Activated CD8-positive, alpha-beta memory T cell treated with anti-CD3 and anti-CD28 coated beads, Interleukin-2, amount 50 U/mL, for 48 hours (primary cell): ENCODE measurements around the gene GOLM1.
"Not testable (repeated sequence)": the region's sequence is repeated elsewhere in the genome, so short reads cannot be mapped to it uniquely, and the experiment has no call there.

Experiments used
- DNase-seq: peaks from one replicate; pipeline ENCODE4 v3.0.0-alpha.2; 2020

GOLM1 gene

GRCh38 chr9:86079865-86080469 lies 19.4 kb downstream of the GOLM1 start:
- no peak for DNase-seq

DNA sequence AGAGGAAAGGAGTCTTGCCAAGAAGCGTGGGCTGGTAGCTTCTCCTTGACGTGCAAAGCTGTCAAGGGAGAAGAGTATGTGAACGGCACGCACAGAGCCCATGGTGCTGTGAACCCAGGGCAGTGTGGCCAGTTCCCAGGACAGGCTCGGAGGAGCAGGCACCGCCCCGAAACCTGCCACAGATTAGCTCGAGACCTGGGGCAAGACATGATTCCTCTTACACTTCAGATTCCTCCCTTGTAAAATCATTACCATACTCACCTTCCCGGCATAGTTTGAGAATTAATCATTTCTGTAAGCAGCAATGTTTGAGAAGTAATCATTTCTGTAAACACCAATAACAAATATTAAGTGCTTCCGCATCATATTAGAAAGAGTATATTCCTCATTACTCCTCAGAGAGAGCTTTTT lies 19.9 kb downstream of the GOLM1 start:
- DNase-seq, result no peak

- no peak for DNase-seq
These were observed 20.6 kb downstream of the GOLM1 start for GRCh38 chr9:86078731-86079130.

DNA sequence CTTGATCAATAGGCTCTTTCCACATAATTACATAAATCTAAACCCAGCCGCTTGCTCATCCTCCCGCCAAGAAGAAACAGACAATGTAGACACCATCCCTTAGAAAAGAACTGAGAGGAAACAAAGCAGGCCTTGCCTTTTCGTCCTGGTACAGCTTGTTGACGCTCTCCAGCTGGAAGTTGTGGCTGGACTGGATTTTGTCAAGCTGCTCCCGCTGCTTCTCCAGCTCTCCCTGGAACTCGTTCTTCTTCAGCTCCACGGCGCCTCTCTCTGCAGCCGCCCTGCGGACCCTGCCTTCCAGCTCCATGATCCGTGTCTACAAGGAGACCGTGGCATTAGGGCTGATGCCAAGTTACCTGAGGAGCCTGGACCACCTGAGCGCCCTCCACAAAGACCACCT lies 22.1 kb downstream of the GOLM1 start:
- DNase-seq, result no peak

DNA sequence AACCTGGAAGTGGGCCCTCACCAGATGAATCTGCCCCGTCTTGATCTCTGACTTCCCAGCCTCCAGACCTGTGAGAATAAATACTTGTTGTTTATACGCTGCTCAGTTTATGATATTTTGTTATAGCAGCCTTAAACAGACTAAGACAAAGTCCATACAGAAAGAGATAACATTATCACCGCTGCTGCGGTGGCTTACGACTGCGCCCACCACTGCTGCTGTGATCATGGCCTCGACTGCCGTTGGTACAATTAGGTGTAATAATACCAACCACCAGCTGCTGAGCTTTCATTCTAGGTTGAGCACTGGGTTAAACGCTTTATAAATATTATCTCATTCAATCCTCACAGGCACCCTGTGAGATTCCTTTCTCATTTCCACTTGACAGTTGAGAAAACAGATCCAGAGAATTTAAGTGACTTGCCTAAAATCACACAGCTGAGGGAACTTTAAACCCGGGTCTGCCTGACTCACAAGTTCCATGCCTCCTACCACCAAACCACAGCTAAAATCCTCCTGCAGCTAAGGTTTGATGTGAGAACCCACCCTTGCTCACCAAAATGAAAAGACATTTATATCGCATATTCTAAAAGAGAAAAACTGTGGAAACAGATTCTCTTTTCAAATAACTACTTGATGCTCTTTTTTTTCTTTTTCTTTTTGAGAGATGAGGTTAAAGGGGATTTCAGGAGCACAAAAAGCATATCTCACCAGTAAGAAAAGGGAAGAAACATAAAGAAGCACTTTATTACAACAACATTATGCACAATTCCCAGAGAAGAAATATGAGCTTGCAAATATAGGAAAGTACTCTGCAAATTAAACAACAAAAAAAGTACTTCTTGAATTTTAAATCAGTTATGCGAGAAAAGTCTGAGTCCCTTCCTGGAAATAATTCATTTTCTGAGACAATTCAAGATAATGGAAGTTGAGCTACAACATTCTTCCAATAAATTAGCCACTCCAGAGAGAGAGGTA lies 23.9 kb downstream of the GOLM1 start:
- no peak for DNase-seq

DNA sequence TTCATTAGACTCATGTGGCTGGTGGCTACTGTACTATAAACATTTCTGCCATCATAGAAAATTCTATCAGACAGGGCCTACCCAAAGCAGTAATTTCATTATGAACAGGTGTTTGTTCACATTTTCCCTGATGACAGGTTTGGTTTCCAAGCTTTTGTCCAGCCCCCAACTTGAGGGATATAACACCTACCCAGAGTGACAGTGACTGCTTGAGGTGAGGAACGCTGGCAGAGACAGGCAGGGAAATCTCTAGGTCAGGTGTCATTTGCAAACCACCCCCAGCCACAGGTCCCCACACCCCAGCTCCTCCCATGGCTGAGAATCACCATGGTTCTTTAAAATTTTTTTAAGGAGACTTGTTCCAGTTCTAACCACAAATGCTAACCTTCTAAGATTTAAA lies 25.5 kb downstream of the GOLM1 start:
- no peak for DNase-seq

- no peak for DNase-seq
These were observed 26.9 kb downstream of the GOLM1 start for GRCh38 chr9:86072394-86072877.

DNA sequence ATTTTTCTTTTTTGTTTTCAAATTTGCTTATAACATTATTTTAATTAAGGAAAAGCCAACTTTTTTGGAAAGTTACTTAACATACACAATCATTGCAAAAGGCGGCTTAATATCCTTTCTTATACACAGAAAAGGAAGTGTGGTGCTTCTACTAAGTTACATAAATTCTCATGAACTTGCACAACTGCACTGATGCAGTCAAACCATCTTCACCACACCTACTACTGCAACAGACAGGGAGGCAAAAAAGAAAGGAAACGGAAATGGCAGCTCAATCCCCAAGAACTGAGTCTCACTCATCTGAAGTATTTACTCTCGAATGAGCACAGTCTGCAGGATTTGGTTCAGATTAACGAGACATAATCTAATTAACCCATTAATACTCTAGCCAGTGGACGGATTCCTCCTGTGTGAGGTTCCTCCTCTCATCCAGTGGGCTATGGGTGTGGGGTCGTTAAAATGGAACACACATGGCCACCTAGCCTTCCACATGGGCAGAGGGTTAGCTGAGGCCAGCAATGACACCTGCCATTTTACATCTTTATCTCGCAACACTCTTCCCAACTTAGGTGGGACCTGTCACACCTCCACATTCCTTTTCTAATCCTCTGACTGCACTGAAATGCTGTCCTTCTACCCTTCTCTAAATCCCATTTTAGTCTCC lies 30.0 kb downstream of the GOLM1 start:
- no peak for DNase-seq

DNA sequence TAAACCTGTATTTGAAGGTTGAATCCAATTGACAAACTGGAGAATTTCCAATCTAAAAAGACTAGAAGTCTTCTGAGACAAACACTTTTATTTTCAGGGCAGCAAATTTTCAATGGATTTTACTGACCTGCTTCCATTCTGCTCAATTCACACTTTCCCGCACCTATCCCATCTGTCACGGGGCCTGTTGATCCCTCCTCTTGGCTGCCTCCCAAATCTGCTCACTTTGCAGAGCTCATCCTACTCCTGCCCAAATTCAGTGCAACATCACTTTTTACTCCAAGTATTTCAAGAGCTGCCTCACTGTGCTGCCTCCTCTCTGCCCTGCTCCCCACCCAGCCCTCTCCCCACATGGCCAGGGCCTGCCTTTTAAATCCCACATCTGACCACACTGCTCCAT lies 35.1 kb downstream of the GOLM1 start:
- DNase-seq, result no peak

DNA sequence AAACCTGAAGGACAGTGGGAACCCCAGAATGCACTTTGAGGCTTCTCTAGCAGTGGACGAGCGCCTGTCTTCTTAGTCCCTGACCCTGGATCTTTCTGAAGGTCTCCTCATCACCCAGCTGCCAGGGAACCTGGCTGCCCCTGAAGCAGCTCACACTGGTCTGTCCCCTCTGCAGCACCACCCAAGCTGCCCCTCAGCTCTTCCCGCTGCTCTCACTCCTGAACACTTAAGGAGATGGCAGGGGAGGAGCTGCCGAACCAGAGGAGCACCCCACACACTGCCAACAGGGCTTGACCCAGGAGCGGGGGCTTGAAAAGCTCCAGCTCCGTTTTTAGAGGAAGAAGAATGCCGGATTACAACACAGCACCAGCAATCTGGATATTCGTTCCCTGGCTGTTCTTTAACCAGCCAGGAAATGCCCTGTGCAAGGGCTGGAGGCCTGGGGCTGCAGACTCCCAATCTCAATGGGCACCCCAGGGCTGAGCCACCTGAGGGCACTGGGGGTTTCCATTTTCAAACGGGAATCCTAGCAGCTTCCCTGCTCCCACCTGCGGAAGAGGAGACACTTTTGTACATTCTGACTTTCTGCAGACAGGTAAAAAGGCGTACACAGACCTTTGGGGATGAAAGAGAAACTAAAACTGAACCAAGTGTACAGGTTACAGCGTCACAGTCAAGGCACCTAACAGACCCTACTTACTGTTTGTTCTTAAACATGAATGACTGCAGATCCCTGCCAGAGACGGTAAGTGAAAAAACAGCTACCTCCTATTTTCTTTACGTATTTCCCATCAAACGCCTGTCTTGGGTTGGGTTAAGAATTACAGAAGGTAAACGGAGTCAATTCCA lies 36.3 kb downstream of the GOLM1 start:
- no peak for DNase-seq

- no peak for DNase-seq
These were observed 37.2 kb downstream of the GOLM1 start for GRCh38 chr9:86061972-86062739.

- DNase-seq, result no peak
These were observed 41.9 kb downstream of the GOLM1 start for GRCh38 chr9:86057491-86057890.

- no peak for DNase-seq
These were observed 44.7 kb downstream of the GOLM1 start for GRCh38 chr9:86054695-86055094.

- DNase-seq, result no peak
These were observed 46.5 kb downstream of the GOLM1 start for GRCh38 chr9:86052556-86053468.

- DNase-seq, result not testable (repeated sequence)
These were observed 51.2 kb downstream of the GOLM1 start for GRCh38 chr9:86048018-86048742.

DNA sequence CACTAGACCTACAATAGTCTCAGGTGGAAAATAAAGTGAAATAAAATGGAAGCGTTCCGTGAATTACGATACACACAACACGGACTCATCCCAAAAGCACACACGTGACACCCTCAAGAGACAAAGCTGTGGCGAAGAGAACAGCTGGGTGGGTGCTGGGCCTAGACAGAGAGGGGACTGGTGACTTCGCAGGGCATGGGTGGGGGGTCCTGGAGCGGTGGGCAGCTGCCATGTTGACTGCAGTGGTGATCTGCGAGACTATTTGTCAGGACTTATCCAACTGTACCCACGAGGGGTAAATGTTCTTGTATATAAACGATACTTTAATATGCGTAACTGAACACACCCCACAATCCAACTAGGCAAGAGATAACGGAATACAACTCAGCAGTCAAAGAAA lies 52.0 kb downstream of the GOLM1 start:
- no peak for DNase-seq

- no peak for DNase-seq
These were observed 52.4 kb downstream of the GOLM1 start for GRCh38 chr9:86046930-86047341.

DNA sequence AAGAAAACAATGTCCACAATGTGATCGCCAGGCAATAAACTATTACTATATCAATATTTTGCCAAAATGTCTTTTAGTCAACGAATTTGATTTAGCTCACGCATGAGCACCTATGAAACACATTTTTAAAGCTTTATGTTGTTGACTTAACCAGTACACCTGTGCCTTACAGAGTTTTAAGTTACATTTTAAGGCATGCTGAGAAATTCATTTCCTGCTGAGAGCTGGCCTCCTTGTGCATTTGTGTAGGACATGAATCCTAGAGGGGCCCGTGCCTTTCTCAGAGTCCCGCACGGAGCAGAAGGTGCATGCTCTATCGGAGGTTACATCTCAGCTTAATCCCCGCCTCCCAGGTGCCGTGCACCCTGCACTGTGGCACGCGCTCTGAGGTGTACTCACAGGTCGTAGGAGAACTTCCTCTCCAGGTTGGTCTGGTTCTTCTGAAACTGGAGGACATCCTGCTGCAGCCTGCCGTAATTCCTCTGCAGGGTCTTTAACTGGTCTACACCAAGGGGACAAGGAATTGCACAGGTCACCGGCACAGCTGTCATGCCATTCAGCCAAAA lies 53.2 kb downstream of the GOLM1 start:
- DNase-seq, result no peak

DNA sequence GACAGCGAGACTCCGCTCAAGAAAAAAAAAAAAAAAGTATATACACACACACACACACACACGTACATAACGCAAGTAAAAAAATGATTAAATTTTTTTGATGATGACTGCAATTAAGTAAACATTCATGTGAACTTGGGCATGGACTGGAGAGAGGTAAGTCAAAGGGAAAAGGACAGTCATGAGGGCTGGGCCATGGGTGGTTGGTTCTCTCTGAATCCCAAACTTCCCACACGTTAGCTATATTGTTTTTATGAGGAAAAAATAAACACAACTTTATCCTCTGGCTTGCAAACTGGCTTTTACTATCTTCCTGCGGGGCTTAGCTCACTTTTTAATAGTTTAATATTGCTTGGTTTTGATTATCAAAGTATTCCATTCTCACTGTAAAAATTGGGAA lies 53.7 kb downstream of the GOLM1 start:
- no peak for DNase-seq

DNA sequence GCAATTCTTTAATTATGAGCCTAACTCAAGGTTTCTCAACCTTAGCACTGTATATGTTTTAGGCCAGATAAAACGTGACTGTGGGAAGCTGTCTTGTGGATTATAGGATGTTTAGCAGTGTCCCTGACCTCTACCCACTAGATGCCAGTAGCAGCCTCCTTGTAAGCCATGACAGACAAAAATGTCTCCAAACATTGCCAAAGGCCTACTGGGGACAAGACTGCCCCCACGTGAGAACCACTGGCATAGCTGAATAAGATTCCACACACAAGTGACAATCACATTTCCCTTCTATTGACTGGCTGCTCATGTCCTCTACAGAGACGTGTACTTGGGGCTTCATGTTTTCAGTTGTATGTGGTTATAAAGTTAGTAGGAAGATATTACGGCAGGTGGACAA lies 55.4 kb downstream of the GOLM1 start:
- DNase-seq, result no peak
